Smooth muscle cell (in vitro differentiated cells): ENCODE data around the gene GUCA1A. TPM values are rescaled to one million over a fixed set of nuclear protein-coding genes. Genes with fewer than 3 reads are reported as not detected.

Source experiments
- DNase-seq: peaks from one replicate; lab custom pipeline; 2025; ENCODE audit not compliant: unreplicated experiment; lab: John Stamatoyannopoulos, UW
- H2AFZ ChIP-seq: fragments of 200-600 bp; sonication (generic); 2 replicates; pipeline ENCODE4 v1.6.0; 2016; ENCODE audit warnings: antibody characterized with exemption, low read depth, mild to moderate bottlenecking
- H3F3A ChIP-seq: fragments of 200-600 bp; sonication (generic); 2 replicates; pipeline ENCODE4 v1.6.0; 2017; ENCODE audit warnings: antibody characterized with exemption, low read depth
- H3K27ac ChIP-seq: fragments of 200-600 bp; sonication (generic); 2 replicates; pipeline ENCODE4 v1.5.1; 2016; ENCODE audit warnings: low read depth, mild to moderate bottlenecking
- H3K27me3 ChIP-seq: fragments of 200-600 bp; sonication (generic); 2 replicates; pipeline ENCODE4 v1.6.1; 2016; ENCODE audit warnings: low read depth, mild to moderate bottlenecking
- H3K36me3 ChIP-seq: fragments of 200-600 bp; sonication (generic); 2 replicates; pipeline ENCODE4 v1.5.1; 2016; ENCODE audit warnings: low read depth
- H3K4me1 ChIP-seq: fragments of 200-600 bp; sonication (generic); 2 replicates; pipeline ENCODE4 v1.5.1; 2016; ENCODE audit warnings: low read depth
- H3K4me2 ChIP-seq: fragments of 200-600 bp; sonication (generic); 2 replicates; pipeline ENCODE4 v1.6.0; 2016; ENCODE audit warnings: mild to moderate bottlenecking
- H3K4me3 ChIP-seq: fragments of 200-600 bp; sonication (generic); 2 replicates; pipeline ENCODE4 v1.5.1; 2016; ENCODE audit warnings: mild to moderate bottlenecking
- H3K79me2 ChIP-seq: fragments of 200-600 bp; sonication (generic); 2 replicates; pipeline ENCODE4 v1.6.0; 2016; ENCODE audit warnings: low read depth, mild to moderate bottlenecking
- H3K9ac ChIP-seq: fragments of 200-600 bp; sonication (generic); 2 replicates; pipeline ENCODE4 v1.6.0; 2016; ENCODE audit warnings: low read depth
- H3K9me3 ChIP-seq: fragments of 200-600 bp; sonication (generic); replicated peaks from 2 replicates; pipeline ENCODE4 v1.5.1; 2016; ENCODE audit warnings: low read depth
- H4K20me1 ChIP-seq: fragments of 200-600 bp; sonication (generic); 2 replicates; pipeline ENCODE4 v1.6.0; 2016; ENCODE audit warnings: low read depth
- WGBS: methylation state at CpG from one replicate; pipeline ENCODE4 v1.1.7; 2016; ENCODE audit warnings: low lambda C conversion rate; 5-methylcytosine and 5-hydroxymethylcytosine counted together
- polyA plus RNA-seq: library from polyadenylated mRNA; unstranded; fragments of >200 nt; fragmentation: Nextera tagmentation; extraction: Ambion mirVana; gene quantifications from 2 replicates; pipeline ENCODE4 v1.2.1, GENCODE V29; 2016
- total RNA-seq: library from RNA; depleted of rRNA; stranded (reverse); fragments of >200 nt; gene quantifications from 2 replicates; pipeline ENCODE4 v1.2.3, GENCODE V29; 2014
- TF ChIP-seq, protein P1 (sequence below): fragments of 200-600 bp; sonication (generic); IDR thresholded peaks from 2 replicates; pipeline ENCODE4 v1.5.1; 2017; ENCODE audit warnings: borderline replicate concordance, mild to moderate bottlenecking, antibody characterized with exemption; ENCODE audit not compliant: insufficient read depth, poor library complexity, severe bottlenecking

Gene GUCA1A
- total and polyA plus RNA-seq, 2 experiments from 2014 or later, result 1.6 to 7.2 TPM

DNA sequence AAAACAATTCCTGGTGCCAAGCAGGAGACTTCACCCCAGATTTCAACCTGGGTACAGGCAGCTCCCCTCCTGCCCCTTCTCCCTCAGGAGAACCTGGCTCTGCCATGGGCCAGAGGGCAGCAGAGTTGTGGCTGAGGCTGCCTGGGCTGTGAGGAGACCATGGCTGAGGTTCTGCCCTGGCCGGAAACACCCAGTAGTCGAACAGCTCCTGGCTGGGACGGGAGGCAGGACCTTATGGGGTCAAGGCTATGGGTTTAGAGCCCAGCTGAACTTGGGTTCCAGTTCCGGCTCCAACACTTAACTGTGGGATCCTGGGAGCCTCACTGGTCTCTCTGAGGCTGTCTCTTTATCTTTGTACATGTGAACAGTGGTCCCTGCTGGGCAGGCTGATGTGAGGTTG is 39.2 kb upstream of the GUCA1A start:
- H3K9ac ChIP-seq, result no peak overlapping the region
- no peak overlapping the region for H2AFZ ChIP-seq
- H3K4me2 ChIP-seq, result no peak overlapping the region
- no peaks in the 10 kb centered on the region for H3K36me3 ChIP-seq
- TF ChIP-seq, protein P1, sequence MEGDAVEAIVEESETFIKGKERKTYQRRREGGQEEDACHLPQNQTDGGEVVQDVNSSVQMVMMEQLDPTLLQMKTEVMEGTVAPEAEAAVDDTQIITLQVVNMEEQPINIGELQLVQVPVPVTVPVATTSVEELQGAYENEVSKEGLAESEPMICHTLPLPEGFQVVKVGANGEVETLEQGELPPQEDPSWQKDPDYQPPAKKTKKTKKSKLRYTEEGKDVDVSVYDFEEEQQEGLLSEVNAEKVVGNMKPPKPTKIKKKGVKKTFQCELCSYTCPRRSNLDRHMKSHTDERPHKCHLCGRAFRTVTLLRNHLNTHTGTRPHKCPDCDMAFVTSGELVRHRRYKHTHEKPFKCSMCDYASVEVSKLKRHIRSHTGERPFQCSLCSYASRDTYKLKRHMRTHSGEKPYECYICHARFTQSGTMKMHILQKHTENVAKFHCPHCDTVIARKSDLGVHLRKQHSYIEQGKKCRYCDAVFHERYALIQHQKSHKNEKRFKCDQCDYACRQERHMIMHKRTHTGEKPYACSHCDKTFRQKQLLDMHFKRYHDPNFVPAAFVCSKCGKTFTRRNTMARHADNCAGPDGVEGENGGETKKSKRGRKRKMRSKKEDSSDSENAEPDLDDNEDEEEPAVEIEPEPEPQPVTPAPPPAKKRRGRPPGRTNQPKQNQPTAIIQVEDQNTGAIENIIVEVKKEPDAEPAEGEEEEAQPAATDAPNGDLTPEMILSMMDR, result no peak
- no peaks in the 10 kb centered on the region for H3K79me2 ChIP-seq
- H3K27me3 ChIP-seq, result no peaks in the 10 kb centered on the region
- H3K4me1 ChIP-seq, result peaks cover 27% of the 10 kb centered on the region
- no peak overlapping the region for H3K4me3 ChIP-seq
- no peak overlapping the region for H3K27ac ChIP-seq
- WGBS, result 88% methylated on average over 4 of the region's 4 CpGs
- no peaks in the 10 kb centered on the region for H4K20me1 ChIP-seq
- no peaks in the 10 kb centered on the region for H3K9me3 ChIP-seq
- no peak for DNase-seq
- peaks cover 13% of the 10 kb centered on the region for H3F3A ChIP-seq

GRCh38 chr6:42135161-42135560 is 38.0 kb upstream of the GUCA1A start:
- H3K4me2 ChIP-seq, result no peak overlapping the region
- no peaks in the 10 kb centered on the region for H3K9me3 ChIP-seq
- TF ChIP-seq, protein P1, result no peak
- peak overlapping the region; percentile 89 for H3K27ac ChIP-seq
- H3K27me3 ChIP-seq, result no peaks in the 10 kb centered on the region
- H3K4me3 ChIP-seq, result no peak overlapping the region
- H3K79me2 ChIP-seq, result no peaks in the 10 kb centered on the region
- H3K9ac ChIP-seq, result no peak overlapping the region
- H2AFZ ChIP-seq, result no peak overlapping the region
- no peak for DNase-seq
- H3F3A ChIP-seq, result peaks cover 24% of the 10 kb centered on the region
- 97% methylated on average over 12 of the region's 12 CpGs for WGBS
- no peaks in the 10 kb centered on the region for H3K36me3 ChIP-seq
- H4K20me1 ChIP-seq, result no peaks in the 10 kb centered on the region
- peaks cover 40% of the 10 kb centered on the region for H3K4me1 ChIP-seq

DNA sequence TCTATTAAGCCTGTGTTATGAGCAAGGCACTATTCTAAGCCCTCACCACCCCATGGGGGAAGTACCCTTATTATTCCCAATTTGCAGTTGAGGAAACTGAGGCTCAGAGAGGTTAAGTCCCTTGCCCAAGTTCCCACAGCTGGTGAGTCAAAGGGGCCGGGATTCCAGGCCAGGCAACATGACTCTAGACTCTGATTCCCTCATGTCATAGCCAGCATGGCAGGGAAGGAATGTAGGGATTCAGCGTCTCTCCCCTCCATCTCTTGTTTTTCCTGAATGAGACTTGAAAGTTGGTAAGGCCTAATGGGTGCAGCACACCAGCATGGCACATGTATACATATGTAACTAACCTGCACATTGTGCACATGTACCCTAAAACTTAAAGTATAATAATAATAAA is 37.4 kb upstream of the GUCA1A start:
- no peak overlapping the region for H3K4me3 ChIP-seq
- TF ChIP-seq, protein P1, result no peak
- no peaks in the 10 kb centered on the region for H3K9me3 ChIP-seq
- peak overlapping the region; percentile 89 for H3K27ac ChIP-seq
- H3K9ac ChIP-seq, result peak overlapping the region; percentile 46
- DNase-seq, result no peak
- no peak overlapping the region for H3K4me2 ChIP-seq
- 44% methylated on average over 2 of the region's 2 CpGs for WGBS
- H3K4me1 ChIP-seq, result peaks cover 41% of the 10 kb centered on the region
- H4K20me1 ChIP-seq, result peaks cover 2% of the 10 kb centered on the region
- H3K36me3 ChIP-seq, result no peaks in the 10 kb centered on the region
- H3K79me2 ChIP-seq, result no peaks in the 10 kb centered on the region
- H2AFZ ChIP-seq, result no peak overlapping the region
- H3F3A ChIP-seq, result peaks cover 30% of the 10 kb centered on the region
- H3K27me3 ChIP-seq, result no peaks in the 10 kb centered on the region

DNA sequence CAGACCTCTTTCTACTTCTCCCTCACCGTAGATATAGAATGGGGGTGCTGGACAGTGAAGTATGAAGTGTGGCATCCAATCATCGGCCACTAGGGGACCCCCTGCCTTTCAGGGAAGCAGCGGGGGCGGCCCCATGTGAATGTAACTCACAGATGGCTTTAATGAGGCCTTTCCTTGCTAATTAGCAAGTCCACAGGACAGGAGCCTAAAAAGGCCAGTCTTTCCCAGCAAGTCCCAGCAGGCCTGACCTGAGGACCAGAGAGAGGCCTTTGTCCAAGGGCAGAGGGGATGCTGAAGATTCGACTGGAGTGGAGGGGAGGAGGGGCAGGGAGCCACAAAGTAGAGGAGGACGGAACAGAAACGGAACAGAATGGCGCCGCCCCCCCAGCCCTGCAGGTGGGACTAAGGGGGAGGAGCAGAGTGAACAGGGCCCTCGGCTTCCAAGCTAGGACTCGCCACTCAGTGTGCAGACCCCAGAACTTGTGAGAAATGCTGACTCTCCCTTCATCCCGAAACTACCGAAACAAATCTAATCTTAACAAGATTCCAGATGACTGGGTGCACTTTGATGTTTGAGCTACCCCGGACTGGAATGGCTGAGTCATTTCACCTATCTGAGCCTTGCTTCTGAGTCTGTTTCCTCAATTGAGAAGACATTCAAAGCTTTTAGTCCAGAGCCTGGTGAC is 36.5 kb upstream of the GUCA1A start:
- Histone ChIP-seq H3K36me3 (no peaks in the 10 kb centered on the region), H3K4me2 (peak overlapping the region; percentile 71), H3K27ac (peak overlapping the region; percentile 89), H3F3A (peaks cover 30% of the 10 kb centered on the region), H3K9ac (peak overlapping the region; percentile 46), H2AFZ (no peak overlapping the region), H3K27me3 (no peaks in the 10 kb centered on the region), H3K4me3 (no peak overlapping the region), H3K4me1 (peaks cover 47% of the 10 kb centered on the region), H3K9me3 (no peaks in the 10 kb centered on the region), H3K79me2 (no peaks in the 10 kb centered on the region), H4K20me1 (peaks cover 4% of the 10 kb centered on the region)
- no peak for DNase-seq
- WGBS, result 7% methylated on average over 12 of the region's 14 CpGs
- TF ChIP-seq, protein P1, result peak; percentile 29
